ENCODE results near the gene KIF1C.
"Not testable (repeated sequence)": the region's sequence is repeated elsewhere in the genome, so short reads cannot be mapped to it uniquely, and the experiment has no call there.

KIF1C gene

GRCh38 chr17:5042157-5043022, 44.6 kb downstream of the KIF1C start:
- H3K36me3 Mint-ChIP-seq: no peaks in the 10 kb centered on the region
- no peaks in the 10 kb centered on the region for H3K27me3 Mint-ChIP-seq
- no peaks in the 10 kb centered on the region for H3K9me3 Mint-ChIP-seq (ENCODE audit: low read depth)
- H3K4me3 Mint-ChIP-seq: peak overlapping the region; percentile 73
- peak overlapping the region; percentile 83 for H3K27ac Mint-ChIP-seq
- peaks cover 28% of the 10 kb centered on the region for H3K4me1 Mint-ChIP-seq (ENCODE audit: low read depth)

GRCh38 chr17:5043524-5043923, 45.8 kb downstream of the KIF1C start:
- peak overlapping the region; percentile 32 for H3K4me3 Mint-ChIP-seq
- H3K4me1 Mint-ChIP-seq (ENCODE audit: low read depth): peaks cover 37% of the 10 kb centered on the region
- H3K27me3 Mint-ChIP-seq: no peaks in the 10 kb centered on the region
- H3K27ac Mint-ChIP-seq: no peak overlapping the region
- H3K36me3 Mint-ChIP-seq: no peaks in the 10 kb centered on the region
- no peaks in the 10 kb centered on the region for H3K9me3 Mint-ChIP-seq (ENCODE audit: low read depth)

GRCh38 chr17:5044630-5045029, 46.9 kb downstream of the KIF1C start:
- peaks cover 45% of the 10 kb centered on the region for H3K4me1 Mint-ChIP-seq (ENCODE audit: low read depth)

GRCh38 chr17:5045496-5045895, 47.7 kb downstream of the KIF1C start:
- Mint-ChIP-seq H3K36me3 (no peaks in the 10 kb centered on the region), H3K27me3 (no peaks in the 10 kb centered on the region), H3K27ac (no peak overlapping the region), H3K4me3 (no peak overlapping the region), H3K9me3 (ENCODE audit: low read depth) (no peaks in the 10 kb centered on the region), H3K4me1 (ENCODE audit: low read depth) (peaks cover 49% of the 10 kb centered on the region)

More at GRCh38 chr17:5044630-5045029, 46.9 kb downstream of the KIF1C start:
- Mint-ChIP-seq H3K27me3 (no peaks in the 10 kb centered on the region), H3K36me3 (no peaks in the 10 kb centered on the region), H3K9me3 (ENCODE audit: low read depth) (no peaks in the 10 kb centered on the region), H3K27ac (no peak overlapping the region), H3K4me3 (no peak overlapping the region)

GRCh38 chr17:5047446-5047845, 49.7 kb downstream of the KIF1C start:
- no peaks in the 10 kb centered on the region for H3K36me3 Mint-ChIP-seq
- H3K4me3 Mint-ChIP-seq: no peak overlapping the region
- peaks cover 43% of the 10 kb centered on the region for H3K4me1 Mint-ChIP-seq (ENCODE audit: low read depth)
- no peaks in the 10 kb centered on the region for H3K27me3 Mint-ChIP-seq
- no peaks in the 10 kb centered on the region for H3K9me3 Mint-ChIP-seq (ENCODE audit: low read depth)
- peak overlapping the region; percentile 41 for H3K27ac Mint-ChIP-seq

GRCh38 chr17:5049314-5049841, 51.6 kb downstream of the KIF1C start:
- Mint-ChIP-seq H3K4me1 (ENCODE audit: low read depth) (peaks cover 35% of the 10 kb centered on the region), H3K4me3 (peak overlapping the region; percentile 35), H3K9me3 (ENCODE audit: low read depth) (no peaks in the 10 kb centered on the region), H3K27ac (peak overlapping the region; percentile 50), H3K36me3 (no peaks in the 10 kb centered on the region), H3K27me3 (no peaks in the 10 kb centered on the region)

- Mint-ChIP-seq H3K9me3 (ENCODE audit: low read depth) (no peaks in the 10 kb centered on the region), H3K4me1 (ENCODE audit: low read depth) (peaks cover 33% of the 10 kb centered on the region), H3K27ac (no peak overlapping the region), H3K4me3 (no peak overlapping the region), H3K27me3 (no peaks in the 10 kb centered on the region), H3K36me3 (no peaks in the 10 kb centered on the region)
Measured at GRCh38 chr17:5050278-5050677, 52.5 kb downstream of the KIF1C start.

- no peaks in the 10 kb centered on the region for H3K27me3 Mint-ChIP-seq
- H3K27ac Mint-ChIP-seq: no peak overlapping the region
- no peak overlapping the region for H3K4me3 Mint-ChIP-seq
- no peaks in the 10 kb centered on the region for H3K9me3 Mint-ChIP-seq (ENCODE audit: low read depth)
- no peaks in the 10 kb centered on the region for H3K36me3 Mint-ChIP-seq
- H3K4me1 Mint-ChIP-seq (ENCODE audit: low read depth): peaks cover under 1% of the 10 kb centered on the region
Measured at GRCh38 chr17:5055543-5055942, 57.8 kb downstream of the KIF1C start.

GRCh38 chr17:5065227-5065744, 67.5 kb downstream of the KIF1C start:
- Mint-ChIP-seq H3K9me3 (ENCODE audit: low read depth) (no peaks in the 10 kb centered on the region), H3K27me3 (no peaks in the 10 kb centered on the region), H3K4me1 (ENCODE audit: low read depth) (peaks cover 2% of the 10 kb centered on the region), H3K36me3 (no peaks in the 10 kb centered on the region), H3K27ac (no peak overlapping the region), H3K4me3 (no peak overlapping the region)

- Mint-ChIP-seq H3K27ac (no peak overlapping the region), H3K9me3 (ENCODE audit: low read depth) (no peaks in the 10 kb centered on the region), H3K36me3 (no peaks in the 10 kb centered on the region), H3K4me3 (no peak overlapping the region), H3K27me3 (no peaks in the 10 kb centered on the region), H3K4me1 (ENCODE audit: low read depth) (peaks cover under 1% of the 10 kb centered on the region)
Measured at GRCh38 chr17:5068236-5068635, 70.5 kb downstream of the KIF1C start.

GRCh38 chr17:5069724-5070123, 72.0 kb downstream of the KIF1C start:
- H3K9me3 Mint-ChIP-seq (ENCODE audit: low read depth): no peaks in the 10 kb centered on the region
- H3K27ac Mint-ChIP-seq: no peak overlapping the region
- no peaks in the 10 kb centered on the region for H3K4me1 Mint-ChIP-seq (ENCODE audit: low read depth)
- no peak overlapping the region for H3K4me3 Mint-ChIP-seq
- H3K36me3 Mint-ChIP-seq: no peaks in the 10 kb centered on the region
- H3K27me3 Mint-ChIP-seq: no peaks in the 10 kb centered on the region

- H3K36me3 Mint-ChIP-seq; H3K9me3 Mint-ChIP-seq (ENCODE audit: low read depth); H3K4me3 Mint-ChIP-seq; H3K27me3 Mint-ChIP-seq; H3K27ac Mint-ChIP-seq: not testable (repeated sequence)
- peaks cover 19% of the 10 kb centered on the region for H3K4me1 Mint-ChIP-seq (ENCODE audit: low read depth)
Measured at GRCh38 chr17:5075472-5075871, 77.7 kb downstream of the KIF1C start.

GRCh38 chr17:5077275-5077674, 79.5 kb downstream of the KIF1C start:
- Mint-ChIP-seq H3K4me1 (ENCODE audit: low read depth) (peaks cover 27% of the 10 kb centered on the region), H3K27ac (peak overlapping the region; percentile 93), H3K4me3 (peak overlapping the region; percentile 91)
- H3K36me3 Mint-ChIP-seq; H3K9me3 Mint-ChIP-seq (ENCODE audit: low read depth); H3K27me3 Mint-ChIP-seq: not testable (repeated sequence)

GRCh38 chr17:5077781-5078105, 80.0 kb downstream of the KIF1C start:
- Mint-ChIP-seq H3K36me3 (peaks cover 6% of the 10 kb centered on the region), H3K27ac (peak overlapping the region; percentile 93), H3K9me3 (ENCODE audit: low read depth) (no peaks in the 10 kb centered on the region), H3K4me1 (ENCODE audit: low read depth) (peaks cover 28% of the 10 kb centered on the region), H3K4me3 (peak overlapping the region; percentile 91), H3K27me3 (no peaks in the 10 kb centered on the region)

Measured in activated naive CD8-positive, alpha-beta T cell (primary cell).